A549 (cell line): ENCODE data around the gene METTL2B.
"Not testable (repeated sequence)": the region's sequence is repeated elsewhere in the genome, so short reads cannot be mapped to it uniquely, and the experiment has no call there.

Experiments
- GATA3 ChIP-seq: IDR thresholded peaks from 2 replicates; pipeline ENCODE4 v1.6.1; 2012; ENCODE audit warnings: borderline replicate concordance
- POLR2A ChIP-seq: IDR thresholded peaks from 2 replicates; pipeline ENCODE4 v1.6.1; 2012; ENCODE audit warnings: mild to moderate bottlenecking, low read length
- SMC3 ChIP-seq: fragments of >200 bp; sonication (Bioruptor Twin); formaldehyde crosslinking; IDR thresholded peaks from 3 replicates; pipeline ENCODE4 v1.6.1; 2018; ENCODE audit warnings: inconsistent platforms
- TF ChIP-seq, protein P1 (sequence below): fragments of >200 bp; sonication (Bioruptor Twin); formaldehyde crosslinking; IDR thresholded peaks from 3 replicates; pipeline ENCODE4 v1.5.1; 2016

DNA sequence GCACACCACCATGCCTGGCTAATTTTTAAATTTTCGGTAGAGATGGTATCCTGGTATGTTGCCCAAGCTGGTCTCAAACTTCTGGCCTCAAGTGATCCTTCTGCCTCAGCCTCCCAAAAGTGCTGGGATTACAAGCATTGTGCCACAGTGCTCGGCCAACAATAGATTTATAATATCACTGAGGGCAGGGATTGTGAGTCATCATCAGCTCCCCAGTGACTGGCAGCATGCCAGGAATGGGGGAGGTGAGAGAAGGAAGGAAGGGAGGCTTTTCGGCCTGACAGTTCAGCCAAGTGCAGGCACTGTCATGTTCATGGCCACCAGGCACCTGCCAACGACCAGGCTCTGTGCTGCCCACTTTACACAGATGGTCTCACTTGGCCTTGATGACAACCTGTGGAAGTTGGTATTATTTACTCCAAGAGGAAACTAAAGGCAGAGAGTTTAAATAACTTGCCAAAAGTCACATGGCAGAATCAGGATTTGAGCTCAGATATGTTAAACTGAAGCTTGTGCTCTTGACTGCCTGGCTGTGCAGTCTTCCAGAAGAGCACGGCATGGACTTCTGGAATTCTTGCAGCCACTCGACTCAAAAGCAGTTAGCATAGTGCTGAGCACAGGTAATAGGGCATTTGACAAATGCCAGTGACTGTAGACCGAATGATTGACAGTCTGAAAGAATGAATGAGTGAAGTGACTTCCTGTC lies 46.8 kb downstream of the METTL2B start:
- TF ChIP-seq, protein P1, sequence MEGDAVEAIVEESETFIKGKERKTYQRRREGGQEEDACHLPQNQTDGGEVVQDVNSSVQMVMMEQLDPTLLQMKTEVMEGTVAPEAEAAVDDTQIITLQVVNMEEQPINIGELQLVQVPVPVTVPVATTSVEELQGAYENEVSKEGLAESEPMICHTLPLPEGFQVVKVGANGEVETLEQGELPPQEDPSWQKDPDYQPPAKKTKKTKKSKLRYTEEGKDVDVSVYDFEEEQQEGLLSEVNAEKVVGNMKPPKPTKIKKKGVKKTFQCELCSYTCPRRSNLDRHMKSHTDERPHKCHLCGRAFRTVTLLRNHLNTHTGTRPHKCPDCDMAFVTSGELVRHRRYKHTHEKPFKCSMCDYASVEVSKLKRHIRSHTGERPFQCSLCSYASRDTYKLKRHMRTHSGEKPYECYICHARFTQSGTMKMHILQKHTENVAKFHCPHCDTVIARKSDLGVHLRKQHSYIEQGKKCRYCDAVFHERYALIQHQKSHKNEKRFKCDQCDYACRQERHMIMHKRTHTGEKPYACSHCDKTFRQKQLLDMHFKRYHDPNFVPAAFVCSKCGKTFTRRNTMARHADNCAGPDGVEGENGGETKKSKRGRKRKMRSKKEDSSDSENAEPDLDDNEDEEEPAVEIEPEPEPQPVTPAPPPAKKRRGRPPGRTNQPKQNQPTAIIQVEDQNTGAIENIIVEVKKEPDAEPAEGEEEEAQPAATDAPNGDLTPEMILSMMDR: not testable (repeated sequence)
- TF ChIP-seq SMC3, POLR2A, GATA3: not testable (repeated sequence)
